MCF 10A (cell line): ENCODE data around the gene FEZF2. TPM values are rescaled to one million over a fixed set of nuclear protein-coding genes. Genes with fewer than 3 reads are reported as not detected.

Experiments used
- BruUV-seq: library from RNA; stranded (reverse); fragments of 400-500 nt; replicated peaks from 2 replicates; lab custom pipeline; 2021; lab: Mats Ljungman, UMichigan
- CTCF ChIA-PET: fragments of 300-600 bp; sonication (Branson Sonifier 250); formaldehyde crosslinking; extraction: SDS; loops from one replicate; lab custom pipeline; 2021; ENCODE audit warnings: antibody characterized with exemption, inconsistent platforms; lab: Yijun Ruan, JAX
- POLR2A ChIA-PET: fragments of 300-600, 350-650 bp; sonication (Branson Sonifier 250); formaldehyde crosslinking; extraction: SDS; loops from one replicate; lab custom pipeline; 2020; ENCODE audit warnings: antibody characterized with exemption, inconsistent platforms; lab: Yijun Ruan, JAX
- DNase-seq: peaks from one replicate; pipeline ENCODE4 v3.0.0-alpha.2; 2018; ENCODE audit not compliant: unreplicated experiment
- H3K27ac Mint-ChIP-seq: one replicate; pipeline ENCODE4 v1.8.0; 2022; ENCODE audit warnings: mild to moderate bottlenecking, low read depth, mixed read lengths; ENCODE audit not compliant: unreplicated experiment
- H3K27me3 Mint-ChIP-seq: one replicate; pipeline ENCODE4 v1.8.0; 2022; ENCODE audit warnings: mixed read lengths; ENCODE audit not compliant: insufficient read depth, unreplicated experiment
- H3K36me3 Mint-ChIP-seq: one replicate; pipeline ENCODE4 v1.8.0; 2022; ENCODE audit warnings: mild to moderate bottlenecking, moderate library complexity, mixed read lengths; ENCODE audit not compliant: insufficient read depth, unreplicated experiment
- H3K4me1 Mint-ChIP-seq: one replicate; pipeline ENCODE4 v1.8.0; 2022; ENCODE audit warnings: mixed read lengths; ENCODE audit not compliant: insufficient read depth, unreplicated experiment
- H3K4me3 Mint-ChIP-seq: one replicate; pipeline ENCODE4 v1.8.0; 2022; ENCODE audit warnings: mild to moderate bottlenecking, moderate library complexity, mixed read lengths; ENCODE audit not compliant: unreplicated experiment
- H3K9me3 Mint-ChIP-seq: one replicate; pipeline ENCODE4 v1.8.0; 2022; ENCODE audit warnings: mixed read lengths; ENCODE audit not compliant: unreplicated experiment
- CTCF ChIP-seq: fragments of 200-600 bp; IDR thresholded peaks from one replicate; pipeline ENCODE4 v1.8.0; 2022; ENCODE audit warnings: antibody characterized with exemption, mild to moderate bottlenecking; ENCODE audit not compliant: unreplicated experiment
- intact Hi-C: fragments of 100-400 bp; cut with micrococcal nuclease; formaldehyde crosslinking; loops from 2 replicates; pipeline ENCODE4 v1.14.1; 2022
- total RNA-seq: library from RNA; stranded (reverse); gene quantifications from 2 replicates; pipeline ENCODE4 v1.2.3, GENCODE V29; 2022

The FEZF2 gene
- total RNA-seq, 1 experiment from 2014 or later, result not detected

- no TSS peak for BruUV-seq
- CTCF ChIA-PET, result interaction anchor here (0.7 kb wide), 1 partner anchor 876 kb away, joined by 3 read pairs; no protein-coding TSS in a partner anchor
- Mint-ChIP-seq H3K27ac (no peak overlapping the region), H3K36me3 (no peaks in the 10 kb centered on the region), H3K27me3 (peaks cover 88% of the 10 kb centered on the region), H3K9me3 (no peaks in the 10 kb centered on the region), H3K4me3 (no peak overlapping the region), H3K4me1 (no peaks in the 10 kb centered on the region)
- POLR2A ChIA-PET, result no interaction called here
- no peak for DNase-seq
- intact Hi-C loops, result no loop called here
- no peak for TF ChIP-seq CTCF
These were observed 1.4 kb downstream of the FEZF2 start for GRCh38 chr3:62371720-62372591.

- no peaks in the 10 kb centered on the region for H3K9me3 Mint-ChIP-seq
- CTCF ChIA-PET, result no interaction called here
- no peak for TF ChIP-seq CTCF
- H3K4me3 Mint-ChIP-seq, result no peak overlapping the region
- no peak for DNase-seq
- intact Hi-C loops, result no loop called here
- POLR2A ChIA-PET, result no interaction called here
- H3K4me1 Mint-ChIP-seq, result no peaks in the 10 kb centered on the region
- H3K27ac Mint-ChIP-seq, result no peak overlapping the region
- H3K27me3 Mint-ChIP-seq, result peaks cover 88% of the 10 kb centered on the region
- no peaks in the 10 kb centered on the region for H3K36me3 Mint-ChIP-seq
- BruUV-seq, result no TSS peak
These were observed 2.3 kb downstream of the FEZF2 start for GRCh38 chr3:62370858-62371719.

- CTCF ChIA-PET, result no interaction called here
- BruUV-seq, result no TSS peak
- POLR2A ChIA-PET, result no interaction called here
- intact Hi-C loops, result no loop called here
- no peak for DNase-seq
- Mint-ChIP-seq H3K27ac (no peak overlapping the region), H3K4me1 (no peaks in the 10 kb centered on the region), H3K27me3 (peaks cover 88% of the 10 kb centered on the region), H3K36me3 (no peaks in the 10 kb centered on the region), H3K9me3 (no peaks in the 10 kb centered on the region), H3K4me3 (no peak overlapping the region)
- no peak for TF ChIP-seq CTCF
These were observed 3.1 kb downstream of the FEZF2 start for GRCh38 chr3:62370112-62370857.

GRCh38 chr3:62369476-62369743 is 3.9 kb downstream of the FEZF2 start:
- H3K27me3 Mint-ChIP-seq, result peaks cover 88% of the 10 kb centered on the region

More at GRCh38 chr3:62369476-62369743, 3.9 kb downstream of the FEZF2 start:
- POLR2A ChIA-PET, result no interaction called here
- Mint-ChIP-seq H3K27ac (no peak overlapping the region), H3K4me3 (no peak overlapping the region), H3K36me3 (no peaks in the 10 kb centered on the region), H3K4me1 (no peaks in the 10 kb centered on the region), H3K9me3 (no peaks in the 10 kb centered on the region)
- no peak for TF ChIP-seq CTCF
- no peak for DNase-seq
- CTCF ChIA-PET, result no interaction called here
- intact Hi-C loops, result no loop called here
- no TSS peak for BruUV-seq
